ENCODE measurements around the gene PRDM16. TPM values are rescaled to one million over a fixed set of nuclear protein-coding genes. Genes with fewer than 3 reads are reported as not detected.

PRDM16 gene
- total RNA-seq, 1 experiment from 2014 or later, result 1.6 TPM

GRCh38 chr1:3456964-3457909 lies 388.2 kb downstream of the PRDM16 start (continued):
- TF ChIP-seq MYBL2 (CRISPR knock-in tag; IDR thresholded peaks at IDR 0.05), result no peak
- TF ChIP-seq ZSCAN18 (CRISPR knock-in tag; IDR thresholded peaks at IDR 0.05), result no peak
- TF ChIP-seq ATF3 (CRISPR knock-in tag; conservative IDR thresholded peaks at IDR 0.05), result no peak
- TF ChIP-seq FOXK1 (CRISPR knock-in tag; IDR thresholded peaks at IDR 0.05), result no peak
- TF ChIP-seq FOXP1 (CRISPR knock-in tag; IDR thresholded peaks at IDR 0.05; ENCODE audit: borderline replicate concordance), result no peak
- no peak for TF ChIP-seq ZNF232 (CRISPR knock-in tag; IDR thresholded peaks at IDR 0.05)

GRCh38 chr1:3457910-3458883 lies 389.2 kb downstream of the PRDM16 start:
- TF ChIP-seq OVOL2 (CRISPR knock-in tag; IDR thresholded peaks at IDR 0.05; ENCODE audit: borderline replicate concordance), result no peak
- ATAC-seq, result no peak
- Mint-ChIP-seq H3K36me3 (0 out of 2 replicates have a peak, but pooled peaks cover 2% of the 10 kb centered on the region), H3K4me3 (no peak overlapping the region), H3K9me3 (no peaks in the 10 kb centered on the region), H3K27ac (peak overlapping the region; percentile 78), H3K27me3 (ENCODE audit: low read depth) (no peaks in the 10 kb centered on the region), H3K4me1 (peaks cover 16% of the 10 kb centered on the region)
- ChIA-PET POLR2A (no interaction called here), CTCF (interaction anchor here (0.6 to 2.1 kb wide), 6 partner anchors 13 to 378 kb away, joined by 3 to 8 read pairs (median 5); no protein-coding TSS in a partner anchor)
- DNase-seq (ENCODE audit: low spot score), result no peak

GRCh38 chr1:3459051-3459908 lies 390.3 kb downstream of the PRDM16 start:
- CTCF ChIA-PET, result interaction anchor here (0.6 to 2.1 kb wide), 4 partner anchors 12 to 377 kb away, joined by 4 to 8 read pairs (median 6); no protein-coding TSS in a partner anchor
- peak overlapping the region; percentile 82 for H3K27ac Mint-ChIP-seq
- no peaks in the 10 kb centered on the region for H3K27me3 Mint-ChIP-seq (ENCODE audit: low read depth)
- no peak for DNase-seq (ENCODE audit: low spot score)
- no peak for ATAC-seq
- H3K4me3 Mint-ChIP-seq, result no peak overlapping the region
- no peaks in the 10 kb centered on the region for H3K9me3 Mint-ChIP-seq
- POLR2A ChIA-PET, result no interaction called here
- peaks cover 15% of the 10 kb centered on the region for H3K4me1 Mint-ChIP-seq
- H3K36me3 Mint-ChIP-seq, result 0 out of 2 replicates have a peak, but pooled peaks cover 2% of the 10 kb centered on the region
- no peak for TF ChIP-seq ETV6 (CRISPR knock-in tag; IDR thresholded peaks at IDR 0.05)

GRCh38 chr1:3459940-3460671 lies 391.1 kb downstream of the PRDM16 start:
- H3K4me3 Mint-ChIP-seq, result no peak overlapping the region
- no peaks in the 10 kb centered on the region for H3K27me3 Mint-ChIP-seq (ENCODE audit: low read depth)
- ChIA-PET CTCF (interaction anchor here (1.9 to 2.1 kb wide), 2 partner anchors 11 to 31 kb away, joined by 8 read pairs; no protein-coding TSS in a partner anchor), POLR2A (no interaction called here)
- 0 out of 2 replicates have a peak, but pooled peaks cover 2% of the 10 kb centered on the region for H3K36me3 Mint-ChIP-seq
- peaks cover 15% of the 10 kb centered on the region for H3K4me1 Mint-ChIP-seq
- DNase-seq (ENCODE audit: low spot score), result no peak
- no peaks in the 10 kb centered on the region for H3K9me3 Mint-ChIP-seq
- H3K27ac Mint-ChIP-seq, result peak overlapping the region; percentile 60; the same call in 1 of the 2 replicates
- TF ChIP-seq ESRRA (CRISPR knock-in tag; IDR thresholded peaks at IDR 0.05; ENCODE audit: borderline replicate concordance) (no peak), GABPB1 (CRISPR knock-in tag; IDR thresholded peaks at IDR 0.05) (peak; percentile 42; the same call in 1 of the 2 replicates)
- no peak for ATAC-seq
